Activated CD8-positive, alpha-beta memory T cell treated with anti-CD3 and anti-CD28 coated beads for 1 hour (primary cell): ENCODE measurements around the gene STYX.

Experiments used
- DNase-seq, 2 donors: peaks; one replicate each; pipeline ENCODE4 v3.0.0-alpha.2; 2020; ENCODE audit warnings: low read depth in 1 of 2; ENCODE audit errors: extremely low read depth in 1 of 2

STYX gene, protein sequence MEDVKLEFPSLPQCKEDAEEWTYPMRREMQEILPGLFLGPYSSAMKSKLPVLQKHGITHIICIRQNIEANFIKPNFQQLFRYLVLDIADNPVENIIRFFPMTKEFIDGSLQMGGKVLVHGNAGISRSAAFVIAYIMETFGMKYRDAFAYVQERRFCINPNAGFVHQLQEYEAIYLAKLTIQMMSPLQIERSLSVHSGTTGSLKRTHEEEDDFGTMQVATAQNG

DNA sequence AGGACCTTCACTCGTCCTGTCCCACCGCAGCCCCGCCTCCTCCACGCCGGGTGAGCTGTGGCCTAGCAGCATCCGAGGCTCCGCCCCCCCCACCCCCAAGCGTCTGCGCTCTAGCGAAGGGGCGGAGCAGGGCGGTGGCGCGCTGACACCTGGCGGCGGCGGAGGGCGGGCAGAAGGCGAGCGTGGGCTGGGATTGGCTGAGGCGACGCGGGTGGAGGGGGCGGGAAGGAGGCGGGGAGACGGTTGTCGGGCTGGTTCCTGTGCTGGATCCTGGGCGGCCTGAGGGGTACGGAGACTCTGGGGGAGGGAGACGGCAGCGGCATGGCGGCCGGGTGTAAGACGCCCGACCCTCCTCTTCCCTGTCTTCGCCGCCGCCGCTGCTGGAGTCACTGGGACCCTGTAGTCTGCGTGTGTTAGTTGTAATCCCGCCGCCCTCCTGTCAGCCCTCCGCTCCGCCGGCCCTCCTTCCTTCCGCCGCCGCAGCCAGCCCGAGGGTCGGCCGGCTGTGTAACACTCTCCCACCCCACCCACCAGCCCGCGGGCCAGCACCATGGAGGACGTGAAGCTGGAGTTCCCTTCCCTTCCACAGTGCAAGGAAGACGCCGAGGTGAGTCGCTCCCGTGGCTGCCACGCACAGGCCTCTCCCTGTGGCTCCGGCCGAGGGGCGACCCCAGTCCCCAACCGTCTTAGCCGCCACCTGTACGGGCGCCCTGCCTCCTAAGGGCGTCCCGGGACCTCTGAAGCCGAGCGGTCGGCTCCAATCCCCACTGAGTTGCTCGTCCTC lies at the start of gene STYX:
TSS of gene STYX (plus strand) at position 242 of the 784 bp plus-strand sequence. CDS start at position 551, 309 bp downstream.
- DNase-seq: peak; percentile 97

DNA sequence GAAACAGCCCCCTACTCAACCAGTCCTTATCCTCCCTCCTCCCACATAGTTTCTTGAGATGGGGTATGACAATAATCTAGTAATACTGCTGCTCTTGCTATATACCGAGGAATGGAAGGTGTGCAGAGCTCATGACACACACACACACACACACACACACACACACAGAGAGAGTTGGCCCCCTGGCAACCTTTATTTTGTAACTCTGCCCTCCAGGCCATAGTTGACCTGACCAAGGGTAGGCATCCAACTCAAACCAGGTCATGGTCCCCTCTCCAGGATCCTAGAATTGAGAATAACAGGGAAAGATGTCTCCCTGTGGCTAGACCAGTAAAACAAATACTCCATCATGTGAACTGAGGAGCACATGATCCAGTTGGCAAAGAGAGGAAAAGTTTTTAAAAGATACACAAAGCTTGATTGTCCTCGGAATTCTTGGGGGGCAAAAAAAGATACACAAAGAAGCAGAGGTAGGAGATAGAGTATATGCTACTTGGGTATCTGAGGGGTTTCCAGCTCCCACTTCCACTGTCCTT lies 45.9 kb upstream of the STYX start:
- no peak for DNase-seq

DNA sequence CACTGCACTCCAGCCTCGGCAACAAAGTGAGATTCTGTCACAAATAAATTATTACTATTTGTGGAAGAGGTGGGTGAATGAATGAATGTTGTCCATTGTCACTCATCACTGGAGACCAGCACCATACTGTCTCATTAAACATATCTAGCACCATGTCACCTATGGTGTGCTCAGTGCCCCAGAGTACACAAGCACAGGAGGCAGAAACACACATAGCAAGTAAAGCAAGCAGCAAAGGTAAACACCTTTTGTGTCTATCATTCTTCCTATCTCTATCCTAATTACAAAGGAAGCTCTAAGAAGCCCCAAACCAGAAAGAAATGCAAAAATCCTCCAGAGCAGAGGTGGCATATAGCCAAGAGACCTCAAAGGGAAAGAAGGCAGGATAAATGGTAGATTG lies 43.8 kb upstream of the STYX start:
- no peak for DNase-seq

DNA sequence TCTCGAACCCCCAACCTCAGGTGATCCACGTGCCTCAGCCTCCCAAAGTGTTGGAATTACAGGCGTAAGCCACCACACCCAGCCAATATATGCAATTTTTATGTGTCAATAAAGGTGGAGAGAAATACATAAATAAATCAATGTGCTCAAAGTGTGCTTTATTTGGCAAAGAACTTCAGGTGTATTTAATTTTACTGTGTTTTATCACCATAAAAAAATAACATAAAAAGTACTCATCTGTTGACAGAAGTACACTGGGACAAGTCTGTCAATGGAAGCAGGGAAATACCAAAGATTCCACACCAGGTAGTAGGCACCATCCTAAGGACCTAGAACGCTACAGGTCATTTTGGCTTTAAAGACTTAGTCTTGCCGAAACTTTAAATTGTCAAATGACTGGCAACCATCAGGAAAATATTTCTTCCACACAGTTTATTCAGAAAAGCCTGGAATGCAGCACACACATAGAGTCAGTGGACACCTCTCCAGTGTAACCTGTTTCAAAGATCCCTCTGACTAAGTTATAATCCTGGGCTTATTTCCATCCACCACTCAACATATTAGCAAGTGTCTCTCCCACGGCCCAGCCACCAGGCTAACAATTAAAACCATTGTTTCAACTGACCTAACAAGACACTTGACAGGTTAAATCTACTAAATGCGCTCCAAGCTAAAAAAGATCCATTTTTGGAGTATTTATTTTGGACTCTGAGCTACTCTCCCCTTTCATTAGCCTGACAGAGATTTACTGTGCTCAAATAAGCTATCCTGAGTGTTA lies 38.8 kb upstream of the STYX start:
- DNase-seq: no peak

DNA sequence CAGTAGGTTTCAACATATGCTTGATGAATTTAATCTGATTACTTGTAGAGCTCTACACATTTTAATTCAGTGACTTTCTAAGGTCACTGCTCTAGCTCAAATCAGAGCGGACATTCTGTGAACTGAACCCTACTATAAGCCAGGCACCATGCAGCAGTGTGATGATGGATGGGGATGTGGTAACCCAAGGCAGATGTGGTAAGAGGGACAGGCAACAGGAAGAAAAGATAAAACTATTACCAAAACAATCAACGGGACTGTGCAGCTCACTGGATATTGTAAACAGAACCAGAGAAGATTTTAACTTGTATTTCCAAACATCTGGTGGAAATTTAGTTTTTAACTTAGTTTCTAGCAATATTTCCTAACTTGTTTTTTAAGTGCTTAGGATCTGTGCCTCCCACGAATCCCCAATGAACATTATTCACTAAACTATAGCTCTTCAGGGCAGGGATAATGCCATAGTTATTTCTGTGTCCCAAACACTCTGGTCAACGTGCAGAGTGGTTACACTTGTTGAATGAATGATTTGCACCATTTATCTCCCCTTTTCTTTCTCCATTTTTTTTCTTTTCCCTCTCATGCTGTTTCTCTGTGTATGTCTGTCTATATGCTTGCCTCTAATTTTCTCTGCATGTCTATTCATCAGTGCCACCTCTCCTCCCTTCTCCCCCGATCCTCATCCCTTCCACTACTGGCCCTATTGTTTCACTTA lies 37.6 kb upstream of the STYX start:
- no peak for DNase-seq

DNA sequence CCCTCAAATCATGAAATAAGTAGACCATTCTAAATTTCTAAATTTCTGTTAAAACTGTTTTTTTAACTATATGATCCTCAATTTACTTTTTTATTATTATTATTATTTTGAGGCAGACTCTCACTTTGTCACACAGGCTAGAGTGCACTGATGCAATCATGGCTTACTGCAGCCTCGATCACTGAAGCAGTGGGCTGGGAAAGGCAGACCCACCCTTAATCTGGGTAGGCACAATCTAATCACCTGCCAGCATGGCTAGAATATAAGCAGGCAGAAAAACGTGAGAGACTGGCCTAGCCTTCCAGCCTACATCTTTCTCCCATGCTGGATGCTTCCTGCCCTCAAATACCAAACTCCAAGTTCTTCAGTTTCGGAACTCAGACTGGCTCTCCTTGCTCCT lies 36.9 kb upstream of the STYX start:
- no peak for DNase-seq

DNA sequence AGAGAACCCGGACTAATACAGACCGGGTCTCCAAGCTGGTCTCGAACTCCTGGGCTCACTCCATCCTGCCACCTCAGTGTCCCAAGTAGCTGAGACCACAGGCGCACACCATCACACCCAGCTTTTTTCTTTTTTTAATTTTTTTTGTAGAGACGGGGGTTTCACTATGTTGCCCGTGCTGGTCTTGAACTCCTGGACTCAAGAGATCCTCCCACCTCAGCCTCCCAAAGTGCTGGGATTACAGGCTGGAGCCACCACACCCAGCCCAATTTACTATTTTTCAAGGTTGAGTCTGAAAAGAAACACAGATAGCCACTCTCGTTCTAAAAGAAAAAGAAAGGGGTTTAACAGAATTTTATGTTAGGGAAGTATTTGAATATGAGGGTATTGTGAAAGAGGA lies 36.4 kb upstream of the STYX start:
- DNase-seq: no peak

DNA sequence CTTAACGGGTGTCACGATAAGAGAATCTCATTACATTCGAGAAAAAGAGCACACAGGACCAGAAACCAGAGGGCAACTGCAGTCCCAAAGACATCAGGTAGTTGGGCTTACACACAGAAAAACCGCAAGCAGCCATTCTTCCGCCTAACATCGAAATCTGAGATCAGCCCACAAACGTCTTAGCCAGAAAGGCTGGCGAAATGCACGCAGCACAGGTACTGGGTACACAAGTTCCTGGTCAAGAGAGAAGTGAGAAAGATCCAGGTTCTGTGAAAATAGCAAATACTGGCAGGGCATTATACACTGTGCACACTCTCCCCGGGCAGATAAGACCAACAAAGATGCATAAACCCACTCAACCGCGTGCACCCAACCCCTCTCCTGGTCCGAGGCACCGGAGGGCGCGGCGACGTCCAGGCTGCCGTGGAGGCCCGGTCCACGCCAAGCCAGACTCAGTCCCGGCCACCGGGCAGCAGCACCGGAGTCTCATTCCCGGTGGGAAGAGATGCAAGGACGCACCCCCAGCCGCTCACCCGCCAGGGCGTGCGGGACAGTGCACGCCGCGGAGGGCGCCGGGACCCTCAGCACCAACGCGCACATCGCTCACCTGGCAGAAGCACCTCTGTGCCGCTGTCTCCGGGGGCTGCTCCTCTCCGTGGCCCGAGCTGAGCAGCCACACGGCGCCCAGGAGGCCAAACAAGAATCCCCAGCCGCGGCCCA lies 35.0 kb upstream of the STYX start:
- peak in 1 of 2 donors; percentile 32 for DNase-seq

DNA sequence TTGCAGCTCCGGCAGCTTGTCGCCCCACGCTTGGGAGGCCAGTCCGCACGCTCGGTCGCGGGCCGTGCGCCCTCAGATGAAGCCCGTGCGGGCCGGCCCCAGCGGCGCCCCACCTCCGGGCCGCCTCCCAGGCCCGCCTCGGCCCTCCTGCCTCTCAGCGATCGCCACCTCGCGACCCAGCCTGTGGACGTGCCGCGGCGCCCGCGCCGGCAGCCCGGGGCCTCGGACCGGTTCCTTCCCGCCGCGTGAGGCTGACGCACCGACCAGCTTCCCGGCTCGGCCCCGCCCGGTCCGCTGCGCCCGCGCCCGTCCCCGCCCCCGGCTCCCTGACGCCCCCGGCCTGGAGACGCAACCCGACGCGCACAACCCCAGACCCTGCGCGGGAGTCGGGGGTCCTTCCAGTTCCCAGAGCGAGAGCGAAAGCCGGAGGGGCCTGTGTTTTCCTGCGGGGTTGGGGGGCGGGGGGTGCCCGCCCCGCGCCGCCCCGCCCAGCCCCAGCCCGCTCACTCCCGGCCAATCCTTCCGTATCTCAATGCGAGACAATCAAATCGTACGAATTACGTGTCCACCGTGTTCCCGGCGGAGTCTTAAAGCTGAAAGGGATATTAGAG lies 34.4 kb upstream of the STYX start, which contains the start of gene ERO1A:
TSS of gene ERO1A (minus strand) at position 78 of the 611 bp plus-strand sequence. CDS start at position 1, 77 bp downstream.
- DNase-seq: peak in 1 of 2 donors; percentile 45

DNA sequence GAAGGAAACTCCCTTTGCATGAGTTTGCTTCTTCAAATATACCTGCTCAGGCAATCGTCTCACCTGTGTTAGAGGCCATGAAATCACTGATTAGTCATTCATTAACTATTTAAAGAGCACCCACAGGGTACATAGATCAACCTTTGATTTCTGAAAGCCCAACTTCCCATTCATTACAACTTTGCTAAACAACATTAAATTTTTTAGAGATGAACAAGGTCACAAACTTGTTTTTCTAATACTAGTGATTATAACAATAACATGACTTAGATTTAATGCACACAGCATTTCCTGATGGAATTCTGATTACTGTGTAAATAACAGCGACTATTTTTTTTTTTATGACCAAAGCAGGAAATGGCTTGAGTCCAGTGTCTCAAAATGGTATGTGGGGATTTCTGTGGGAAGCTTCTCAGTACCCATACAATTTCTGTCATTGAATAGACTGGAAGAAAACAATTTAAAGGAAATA lies 29.2 kb upstream of the STYX start:
- no peak for DNase-seq

DNA sequence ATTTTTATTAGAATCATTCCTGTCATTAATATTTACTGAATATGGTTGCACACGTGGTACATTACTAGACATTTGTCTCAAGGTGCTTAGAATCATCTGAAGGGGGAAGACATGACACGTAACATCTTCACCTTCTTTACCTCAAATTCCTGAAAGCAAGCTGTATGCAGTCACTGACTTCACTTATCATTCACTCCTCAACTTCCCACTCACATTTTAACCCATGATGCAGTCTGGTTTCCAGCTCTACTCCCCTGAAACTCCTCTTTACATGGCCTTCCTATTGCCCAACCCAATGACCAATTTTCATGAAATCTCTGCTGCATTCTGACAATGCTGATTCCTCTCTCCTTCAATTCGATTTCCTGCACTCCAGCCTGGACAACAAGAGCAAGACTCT lies 28.7 kb upstream of the STYX start:
- DNase-seq: no peak

DNA sequence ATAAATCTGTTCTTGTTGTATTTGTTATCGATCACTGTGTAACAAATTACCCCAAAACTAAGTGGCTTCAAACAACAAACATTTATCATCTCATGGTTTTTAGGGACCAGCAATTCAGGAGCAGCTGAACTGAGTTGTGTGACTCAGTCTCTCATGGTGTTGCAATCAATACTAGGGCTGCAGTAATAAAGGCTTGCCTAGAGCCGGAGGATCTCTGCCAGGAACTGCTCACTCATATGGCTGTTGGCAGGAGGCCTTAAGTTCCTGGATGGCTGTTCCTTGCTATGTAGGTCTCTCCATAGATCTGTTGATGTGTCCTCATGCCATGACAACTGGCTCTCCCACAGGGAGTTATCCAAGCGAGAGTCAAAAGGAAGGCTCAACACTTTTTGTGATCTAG lies 26.7 kb upstream of the STYX start:
- no peak for DNase-seq

DNA sequence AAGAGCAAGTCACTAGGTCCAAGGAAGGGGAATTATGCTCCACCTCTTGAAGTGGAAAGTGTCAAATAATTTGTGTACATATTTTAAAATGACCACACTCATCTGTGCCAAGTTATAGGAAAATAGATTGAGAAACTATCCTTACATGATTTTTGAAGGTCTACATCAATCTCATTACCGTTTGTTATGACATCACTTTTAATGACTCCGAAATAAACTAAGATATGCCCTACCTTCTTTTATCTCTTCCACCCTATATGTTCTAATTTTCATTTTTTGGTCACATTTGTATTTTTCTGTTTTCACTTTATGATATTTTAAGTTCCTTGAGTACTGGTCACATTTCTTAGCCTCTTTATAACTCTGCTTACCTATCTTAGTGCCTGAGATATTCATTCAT lies 26.3 kb upstream of the STYX start:
- DNase-seq: no peak

DNA sequence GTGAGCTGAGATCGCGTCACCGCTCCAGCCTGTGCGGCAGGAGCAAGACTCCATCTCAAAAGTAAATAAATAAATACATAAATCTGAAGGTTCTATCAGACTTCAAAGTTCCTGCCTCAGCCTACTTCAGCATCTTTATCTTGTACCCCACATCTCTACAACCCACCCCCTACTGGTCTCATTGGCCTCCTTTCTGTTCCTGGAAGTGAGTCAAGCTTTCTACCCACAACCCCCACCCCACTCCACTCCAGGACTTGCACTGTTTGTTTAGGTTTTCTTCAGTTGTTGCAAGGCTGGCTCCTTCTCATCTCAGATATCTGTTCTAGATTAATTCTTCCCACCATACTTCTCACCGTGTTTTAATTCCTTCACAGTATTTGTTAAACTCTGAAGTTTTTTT lies 23.7 kb upstream of the STYX start:
- no peak for DNase-seq

DNA sequence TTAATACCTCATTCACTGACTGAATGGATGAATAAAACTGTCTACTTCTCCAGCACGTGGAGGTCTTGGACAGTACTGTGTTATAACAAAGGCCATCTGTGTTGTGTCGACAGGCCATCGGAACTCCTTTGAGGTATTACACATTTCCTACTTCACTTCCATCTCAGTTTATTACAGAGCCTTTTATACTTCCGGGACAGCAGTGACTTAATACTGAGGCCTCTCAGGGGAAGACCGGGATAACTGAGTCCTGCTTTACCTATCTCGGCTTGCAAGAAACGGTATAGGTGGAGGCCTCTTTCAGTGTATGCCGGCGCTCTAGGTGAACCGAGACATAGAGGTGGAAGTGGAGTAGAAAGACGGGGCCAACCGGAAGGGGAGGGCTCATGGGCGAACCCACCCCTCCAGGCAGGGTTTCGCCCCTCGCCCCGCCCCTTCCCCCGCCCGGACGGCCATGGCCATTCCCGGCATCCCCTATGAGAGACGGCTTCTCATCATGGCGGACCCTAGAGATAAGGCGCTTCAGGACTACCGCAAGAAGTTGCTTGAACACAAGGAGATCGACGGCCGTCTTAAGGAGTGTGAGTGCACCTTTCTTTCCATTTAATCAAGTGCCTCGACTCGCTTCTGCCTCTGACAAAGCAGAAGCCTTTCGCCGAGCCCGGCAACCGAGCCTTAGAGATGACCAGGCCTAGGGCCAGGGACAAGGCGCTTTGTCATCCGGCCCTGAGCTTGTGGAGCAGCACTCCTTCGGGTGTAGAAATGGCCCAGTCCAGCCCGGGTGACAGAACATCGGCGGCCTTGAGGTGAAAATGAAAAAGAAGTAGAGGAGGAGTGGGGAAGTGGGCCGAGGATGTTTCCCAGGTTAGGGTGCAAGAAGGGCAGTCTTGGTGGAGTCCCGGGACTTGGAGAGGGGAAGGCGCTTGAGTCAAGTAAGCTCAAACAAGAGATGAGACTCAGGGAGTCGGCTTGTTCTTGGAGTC lies 23.0 kb upstream of the STYX start, which contains the start of gene PSMC6:
TSS of gene PSMC6 (plus strand) at position 477 of the 983 bp plus-strand sequence. CDS start at position 497, 20 bp downstream.
- peak; percentile 89 to 95 for DNase-seq

DNA sequence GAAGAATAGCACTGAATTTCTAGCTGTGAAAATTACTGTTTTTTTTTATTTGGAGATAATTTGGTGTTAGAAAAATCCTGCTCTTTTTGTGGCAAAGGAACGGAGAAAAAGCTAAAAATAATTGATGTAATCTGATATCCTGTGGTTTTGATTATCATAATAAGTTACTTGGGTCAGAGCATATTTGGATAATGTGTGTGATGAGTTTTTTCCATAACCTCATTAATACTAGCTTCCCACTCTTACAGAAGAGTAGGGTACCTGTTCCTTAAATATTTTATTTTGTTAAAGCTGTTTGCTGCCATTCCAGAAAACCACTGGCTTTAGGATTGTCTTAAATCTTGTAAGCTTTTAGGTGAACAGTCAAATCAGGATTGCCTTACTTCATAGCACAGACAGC lies 18.3 kb upstream of the STYX start:
- no peak for DNase-seq

DNA sequence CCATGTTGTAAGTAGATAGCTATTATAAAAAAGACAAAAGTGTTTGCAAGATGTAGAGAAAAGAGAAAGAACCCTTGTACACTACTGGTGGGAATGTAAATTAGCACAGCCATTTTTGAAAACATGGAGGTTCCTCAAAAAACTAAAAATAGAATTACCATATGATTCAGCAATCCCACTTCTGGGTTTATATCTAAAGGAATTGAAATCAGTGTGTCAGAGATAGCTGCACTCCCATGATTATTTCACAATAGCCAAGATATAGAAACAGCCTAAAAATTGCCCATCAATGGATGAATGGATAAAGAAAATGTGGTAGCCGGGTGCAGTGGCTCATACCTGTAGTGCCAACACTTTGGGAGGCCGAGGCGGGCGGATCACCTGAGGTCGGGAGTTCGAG lies 13.8 kb upstream of the STYX start:
- DNase-seq: no peak
